ENCODE results near the gene SNX30. TPM values are rescaled to one million over a fixed set of nuclear protein-coding genes. Genes with fewer than 3 reads are reported as not detected.

The SNX30 gene
- polyA plus RNA-seq, 1 of the 3 experiments (the other 2 are of a cell fraction) = 2.7 TPM

DNA sequence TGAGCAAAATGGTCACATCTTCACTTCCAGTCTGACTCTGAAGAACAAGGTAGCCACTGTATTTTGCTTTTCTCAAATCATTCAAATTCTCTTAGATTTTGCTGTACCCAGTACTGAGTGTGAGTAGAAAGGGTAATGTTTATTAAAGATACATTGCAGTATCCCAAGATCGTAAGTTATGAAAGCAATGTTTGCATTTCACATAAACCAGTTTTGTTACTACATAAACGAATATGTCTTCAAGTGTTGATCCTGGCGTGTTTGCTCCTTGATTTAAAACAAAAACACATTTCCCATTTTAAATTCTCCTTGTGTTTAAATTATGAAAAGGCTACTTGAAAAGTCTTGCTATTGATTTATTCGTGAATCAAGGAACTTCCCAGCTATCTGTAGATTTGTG is 22.0 kb downstream of the SNX30 start (continued):
- TF ChIP-seq, protein P1, sequence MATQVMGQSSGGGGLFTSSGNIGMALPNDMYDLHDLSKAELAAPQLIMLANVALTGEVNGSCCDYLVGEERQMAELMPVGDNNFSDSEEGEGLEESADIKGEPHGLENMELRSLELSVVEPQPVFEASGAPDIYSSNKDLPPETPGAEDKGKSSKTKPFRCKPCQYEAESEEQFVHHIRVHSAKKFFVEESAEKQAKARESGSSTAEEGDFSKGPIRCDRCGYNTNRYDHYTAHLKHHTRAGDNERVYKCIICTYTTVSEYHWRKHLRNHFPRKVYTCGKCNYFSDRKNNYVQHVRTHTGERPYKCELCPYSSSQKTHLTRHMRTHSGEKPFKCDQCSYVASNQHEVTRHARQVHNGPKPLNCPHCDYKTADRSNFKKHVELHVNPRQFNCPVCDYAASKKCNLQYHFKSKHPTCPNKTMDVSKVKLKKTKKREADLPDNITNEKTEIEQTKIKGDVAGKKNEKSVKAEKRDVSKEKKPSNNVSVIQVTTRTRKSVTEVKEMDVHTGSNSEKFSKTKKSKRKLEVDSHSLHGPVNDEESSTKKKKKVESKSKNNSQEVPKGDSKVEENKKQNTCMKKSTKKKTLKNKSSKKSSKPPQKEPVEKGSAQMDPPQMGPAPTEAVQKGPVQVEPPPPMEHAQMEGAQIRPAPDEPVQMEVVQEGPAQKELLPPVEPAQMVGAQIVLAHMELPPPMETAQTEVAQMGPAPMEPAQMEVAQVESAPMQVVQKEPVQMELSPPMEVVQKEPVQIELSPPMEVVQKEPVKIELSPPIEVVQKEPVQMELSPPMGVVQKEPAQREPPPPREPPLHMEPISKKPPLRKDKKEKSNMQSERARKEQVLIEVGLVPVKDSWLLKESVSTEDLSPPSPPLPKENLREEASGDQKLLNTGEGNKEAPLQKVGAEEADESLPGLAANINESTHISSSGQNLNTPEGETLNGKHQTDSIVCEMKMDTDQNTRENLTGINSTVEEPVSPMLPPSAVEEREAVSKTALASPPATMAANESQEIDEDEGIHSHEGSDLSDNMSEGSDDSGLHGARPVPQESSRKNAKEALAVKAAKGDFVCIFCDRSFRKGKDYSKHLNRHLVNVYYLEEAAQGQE (IDR thresholded peaks at IDR 0.05; ENCODE audit: low read depth, low read length) = no peak
- TF ChIP-seq SMC3 (IDR thresholded peaks at IDR 0.05; ENCODE audit: low read depth, low read length) (no peak), POLR2AphosphoS5 (IDR thresholded peaks at IDR 0.05; ENCODE audit: low read depth, low read length) (no peak), RFX5 (IDR thresholded peaks at IDR 0.05; ENCODE audit: low read length) (no peak), FOXJ3 (CRISPR knock-in tag; IDR thresholded peaks at IDR 0.05) (no peak), YY1 (IDR thresholded peaks at IDR 0.05; ENCODE audit: low read depth) (no peak), SIN3A (IDR thresholded peaks at IDR 0.05; ENCODE audit: borderline replicate concordance, low read depth, low read length) (no peak), EZH2phosphoT487 (IDR thresholded peaks at IDR 0.05; ENCODE audit: borderline replicate concordance, low read depth) (no peak), FOSL2 (IDR thresholded peaks at IDR 0.05; ENCODE audit: borderline replicate concordance, low read depth) (no peak), TCF12 (IDR thresholded peaks at IDR 0.05) (no peak)
- TF ChIP-seq, protein P2, sequence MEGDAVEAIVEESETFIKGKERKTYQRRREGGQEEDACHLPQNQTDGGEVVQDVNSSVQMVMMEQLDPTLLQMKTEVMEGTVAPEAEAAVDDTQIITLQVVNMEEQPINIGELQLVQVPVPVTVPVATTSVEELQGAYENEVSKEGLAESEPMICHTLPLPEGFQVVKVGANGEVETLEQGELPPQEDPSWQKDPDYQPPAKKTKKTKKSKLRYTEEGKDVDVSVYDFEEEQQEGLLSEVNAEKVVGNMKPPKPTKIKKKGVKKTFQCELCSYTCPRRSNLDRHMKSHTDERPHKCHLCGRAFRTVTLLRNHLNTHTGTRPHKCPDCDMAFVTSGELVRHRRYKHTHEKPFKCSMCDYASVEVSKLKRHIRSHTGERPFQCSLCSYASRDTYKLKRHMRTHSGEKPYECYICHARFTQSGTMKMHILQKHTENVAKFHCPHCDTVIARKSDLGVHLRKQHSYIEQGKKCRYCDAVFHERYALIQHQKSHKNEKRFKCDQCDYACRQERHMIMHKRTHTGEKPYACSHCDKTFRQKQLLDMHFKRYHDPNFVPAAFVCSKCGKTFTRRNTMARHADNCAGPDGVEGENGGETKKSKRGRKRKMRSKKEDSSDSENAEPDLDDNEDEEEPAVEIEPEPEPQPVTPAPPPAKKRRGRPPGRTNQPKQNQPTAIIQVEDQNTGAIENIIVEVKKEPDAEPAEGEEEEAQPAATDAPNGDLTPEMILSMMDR (IDR thresholded peaks at IDR 0.05) = no peak

DNA sequence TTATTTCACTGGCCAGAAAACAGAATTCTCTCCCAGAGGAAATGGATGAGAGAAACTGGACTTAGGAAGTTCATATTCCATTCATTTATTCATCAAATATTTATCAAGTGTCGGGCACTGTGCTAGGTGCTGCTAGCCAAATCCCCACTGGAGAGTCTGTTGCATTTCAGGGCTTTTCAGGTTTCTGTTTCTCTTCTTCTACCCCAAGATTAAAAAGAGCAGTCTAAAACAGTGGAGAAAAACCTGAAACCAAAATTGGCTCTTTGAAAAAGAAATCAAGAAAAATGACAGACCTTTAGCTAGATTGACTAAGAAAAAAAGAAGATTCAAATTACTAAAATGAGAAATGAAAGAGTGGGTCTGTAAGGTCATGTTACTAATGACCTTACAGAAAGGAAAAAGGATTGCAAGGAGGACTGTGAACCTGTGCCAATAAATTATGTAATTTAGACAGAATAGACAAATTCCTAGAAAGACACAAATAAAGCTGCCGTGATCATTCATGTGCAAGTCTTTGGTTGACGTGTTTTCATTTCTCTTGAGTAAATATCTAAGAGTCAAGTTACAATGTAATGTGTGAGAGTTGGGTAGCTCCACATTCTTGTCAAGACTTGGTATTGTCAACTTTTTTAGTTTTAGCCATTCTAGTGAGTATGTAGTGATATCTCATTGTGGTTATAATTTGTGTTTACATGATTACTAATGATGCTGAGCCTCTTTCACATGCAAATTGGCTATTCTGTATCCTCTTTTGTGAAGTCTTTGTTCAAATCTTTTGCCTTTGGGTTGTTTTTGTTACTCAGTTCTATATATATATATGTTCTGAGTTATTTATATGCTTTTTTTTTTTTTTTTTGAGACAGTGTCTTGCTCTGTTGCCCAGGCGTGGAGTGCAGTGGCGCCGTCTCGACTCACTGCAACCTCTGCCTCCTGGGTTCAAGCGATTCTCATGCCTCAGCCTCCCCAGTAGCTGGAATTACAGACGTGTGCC is 23.7 kb downstream of the SNX30 start:
- H3K36me3 ChIP-seq (replicated peaks in 1 of 2; ENCODE audit: control insufficient read depth in 1 of 2, insufficient read depth in 2 of 2, low read length in 1 of 2) = no peaks in the 10 kb centered on the region
- H3K27ac ChIP-seq (ENCODE audit: low read depth in 2 of 2, low read length in 1 of 2) = no peak overlapping the region
- no peaks in the 10 kb centered on the region for H4K20me1 ChIP-seq (ENCODE audit: insufficient read depth)
- no peak overlapping the region for H3K4me2 ChIP-seq
- H3K4me1 ChIP-seq (ENCODE audit: control insufficient read depth in 1 of 2, insufficient read depth in 2 of 2, low read depth in 1 of 2, low read length in 1 of 2) = no peaks in the 10 kb centered on the region
- ChIA-PET POLR2A (no interaction called here), CTCF (interaction anchor here (1.1 kb wide), 1 partner anchor 10 kb away, joined by 3 read pairs; no protein-coding TSS in a partner anchor)
- no peak for DNase-seq
- no peaks in the 10 kb centered on the region for H3K27me3 ChIP-seq (ENCODE audit: insufficient read depth)
- 91% methylated on average over 9 of the region's 9 CpGs for WGBS (ENCODE audit: low lambda C conversion rate)
- H3K4me3 ChIP-seq (ENCODE audit: low read depth in 2 of 2, low read length in 1 of 2) = no peak overlapping the region
- no peak overlapping the region for H2AFZ ChIP-seq (ENCODE audit: low read depth)
- H3K9me3 ChIP-seq = no peaks in the 10 kb centered on the region
- no peaks in the 10 kb centered on the region for H3F3A ChIP-seq (replicated peaks; ENCODE audit: insufficient read depth)
- no peaks in the 10 kb centered on the region for H3K79me2 ChIP-seq (ENCODE audit: insufficient read depth)
- H3K9me2 ChIP-seq = no peaks in the 10 kb centered on the region
- H3K9ac ChIP-seq = no peak overlapping the region
- TF ChIP-seq, protein P3, sequence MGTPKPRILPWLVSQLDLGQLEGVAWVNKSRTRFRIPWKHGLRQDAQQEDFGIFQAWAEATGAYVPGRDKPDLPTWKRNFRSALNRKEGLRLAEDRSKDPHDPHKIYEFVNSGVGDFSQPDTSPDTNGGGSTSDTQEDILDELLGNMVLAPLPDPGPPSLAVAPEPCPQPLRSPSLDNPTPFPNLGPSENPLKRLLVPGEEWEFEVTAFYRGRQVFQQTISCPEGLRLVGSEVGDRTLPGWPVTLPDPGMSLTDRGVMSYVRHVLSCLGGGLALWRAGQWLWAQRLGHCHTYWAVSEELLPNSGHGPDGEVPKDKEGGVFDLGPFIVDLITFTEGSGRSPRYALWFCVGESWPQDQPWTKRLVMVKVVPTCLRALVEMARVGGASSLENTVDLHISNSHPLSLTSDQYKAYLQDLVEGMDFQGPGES (IDR thresholded peaks at IDR 0.05; ENCODE audit: low read depth, low read length) = no peak
- TF ChIP-seq RAD21 (IDR thresholded peaks at IDR 0.05; ENCODE audit: low read length) (no peak), GATA2 (CRISPR knock-in tag; IDR thresholded peaks at IDR 0.05) (no peak), JUND (IDR thresholded peaks at IDR 0.05) (no peak), SIN3A (IDR thresholded peaks at IDR 0.05; ENCODE audit: borderline replicate concordance, low read depth, low read length) (no peak), TCF12 (IDR thresholded peaks at IDR 0.05) (no peak), POLR2AphosphoS5 (IDR thresholded peaks at IDR 0.05; ENCODE audit: low read depth, low read length) (no peak), YY1 (IDR thresholded peaks at IDR 0.05; ENCODE audit: low read depth) (no peak), CHD2 (IDR thresholded peaks at IDR 0.05; ENCODE audit: low read length, partially characterized antibody) (no peak), SMC3 (IDR thresholded peaks at IDR 0.05; ENCODE audit: low read depth, low read length) (no peak)
- TF ChIP-seq, protein P4, sequence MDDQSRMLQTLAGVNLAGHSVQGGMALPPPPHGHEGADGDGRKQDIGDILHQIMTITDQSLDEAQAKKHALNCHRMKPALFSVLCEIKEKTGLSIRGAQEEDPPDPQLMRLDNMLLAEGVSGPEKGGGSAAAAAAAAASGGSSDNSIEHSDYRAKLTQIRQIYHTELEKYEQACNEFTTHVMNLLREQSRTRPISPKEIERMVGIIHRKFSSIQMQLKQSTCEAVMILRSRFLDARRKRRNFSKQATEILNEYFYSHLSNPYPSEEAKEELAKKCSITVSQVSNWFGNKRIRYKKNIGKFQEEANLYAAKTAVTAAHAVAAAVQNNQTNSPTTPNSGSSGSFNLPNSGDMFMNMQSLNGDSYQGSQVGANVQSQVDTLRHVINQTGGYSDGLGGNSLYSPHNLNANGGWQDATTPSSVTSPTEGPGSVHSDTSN (IDR thresholded peaks at IDR 0.05) = no peak
- TF ChIP-seq, protein P5, sequence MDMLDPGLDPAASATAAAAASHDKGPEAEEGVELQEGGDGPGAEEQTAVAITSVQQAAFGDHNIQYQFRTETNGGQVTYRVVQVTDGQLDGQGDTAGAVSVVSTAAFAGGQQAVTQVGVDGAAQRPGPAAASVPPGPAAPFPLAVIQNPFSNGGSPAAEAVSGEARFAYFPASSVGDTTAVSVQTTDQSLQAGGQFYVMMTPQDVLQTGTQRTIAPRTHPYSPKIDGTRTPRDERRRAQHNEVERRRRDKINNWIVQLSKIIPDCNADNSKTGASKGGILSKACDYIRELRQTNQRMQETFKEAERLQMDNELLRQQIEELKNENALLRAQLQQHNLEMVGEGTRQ (IDR thresholded peaks at IDR 0.05; ENCODE audit: borderline replicate concordance, low read depth, low read length) = no peak

All from SK-N-SH (cell line).